Measurements from ENCODE around the gene DENND1A. TPM values are rescaled to one million over a fixed set of nuclear protein-coding genes. Genes with fewer than 3 reads are reported as not detected.

Gene DENND1A
- total and polyA plus RNA-seq, 2 of the 13 experiments (the other 11 are each of a cell fraction or from before 2014, with no cell fraction given): 14.8 to 30.1 TPM

GRCh38 chr9:123406016-123406415 is 523.9 kb downstream of the DENND1A start:
- no peak overlapping the region for H3K9ac ChIP-seq (ENCODE audit: insufficient read depth, low read depth, low read length)
- no peaks in the 10 kb centered on the region for H3K9me3 ChIP-seq (ENCODE audit: low read length)
- H3K79me2 ChIP-seq (ENCODE audit: insufficient read depth, low read length): no peaks in the 10 kb centered on the region
- no peaks in the 10 kb centered on the region for H3K27me3 ChIP-seq (ENCODE audit: control insufficient read depth in 1 of 2, insufficient read depth in 2 of 2, low read length in 2 of 2)
- TF ChIP-seq PAWR (CRISPR knock-in tag; IDR thresholded peaks at IDR 0.05; ENCODE audit: borderline replicate concordance) (no peak), PRDM10 (CRISPR knock-in tag; IDR thresholded peaks at IDR 0.05; ENCODE audit: low read depth) (no peak), ZNF768 (CRISPR knock-in tag; IDR thresholded peaks at IDR 0.05) (no peak), ZNF441 (CRISPR knock-in tag; IDR thresholded peaks at IDR 0.05; ENCODE audit: borderline replicate concordance) (no peak), ZBTB21 (CRISPR knock-in tag; IDR thresholded peaks at IDR 0.05) (no peak), RNF219 (CRISPR knock-in tag; IDR thresholded peaks at IDR 0.05) (no peak), SP5 (CRISPR knock-in tag; IDR thresholded peaks at IDR 0.05; ENCODE audit: borderline replicate concordance, low read depth) (no peak), ZNF3 (CRISPR knock-in tag; IDR thresholded peaks at IDR 0.05) (no peak)
- no peak overlapping the region for H3K4me3 ChIP-seq (replicated peaks in 1 of 3; ENCODE audit: insufficient read depth in 1 of 3, low read depth in 2 of 3, low read length in 3 of 3)
- DNase-seq (ENCODE audit: low spot score): no peak
- no TSS peak for BruUV-seq (replicated peaks)
- no peak for FAIRE-seq
- 100% methylated on average over 6 of the region's 6 CpGs for WGBS (ENCODE audit: low lambda C conversion rate)
- intact Hi-C loops (cut with micrococcal nuclease; ENCODE audit: unreplicated experiment) (no loop called here), in situ Hi-C loops (cut with HindIII; ENCODE audit: extremely low pct_ligation_motif_present, low pct_unique_long_range_greater_than_20kb) (loop anchor here (10.0 to 25.0 kb wide), 2 partner anchors 99 to 631 kb away; no protein-coding TSS in a partner anchor)
- no peak overlapping the region for H3K4me2 ChIP-seq (ENCODE audit: low read depth, low read length)
- ChIA-PET CTCF (ENCODE audit: low intra/inter-chr PET ratio, low total read pairs) (no interaction called here), POLR2A (no interaction called here)
- H2AFZ ChIP-seq (ENCODE audit: low read length): no peak overlapping the region
- H4K20me1 ChIP-seq (ENCODE audit: insufficient read depth, low read length): no peaks in the 10 kb centered on the region
- no peak overlapping the region for H3K27ac ChIP-seq (ENCODE audit: extremely low read length, insufficient read depth, low read length)
- H3K4me1 ChIP-seq (ENCODE audit: insufficient read depth, low read length): no peaks in the 10 kb centered on the region
- ATAC-seq: no peak
- H3K36me3 ChIP-seq (replicated peaks in 1 of 2; ENCODE audit: control insufficient read depth in 1 of 2, insufficient read depth in 2 of 2, low read length in 2 of 2): peaks cover 4% of the 10 kb centered on the region in 2 experiments; a peak in 3 of 5 replicates
